GM13976 (cell line): Measurements from ENCODE around the gene COX18.

Experiments used
- DNase-seq: peaks from one replicate; pipeline ENCODE4 v3.0.0; 2012; ENCODE audit warnings: low spot score
- CTCF ChIP-seq: IDR thresholded peaks from 2 replicates; pipeline ENCODE4 v1.5.1; 2012; ENCODE audit warnings: borderline replicate concordance, mild to moderate bottlenecking; ENCODE audit not compliant: insufficient read depth; ENCODE audit errors: extremely low read depth, missing control alignments, control extremely low read depth
- in situ Hi-C: fragments of 300-500 bp; cut with MboI; formaldehyde crosslinking; loops from one replicate; pipeline ENCODE4 v1.12.0; 2022; ENCODE audit warnings: low sequenced_read_pairs, mixed read lengths, inconsistent platforms; ENCODE audit not compliant: unreplicated experiment

Gene COX18

GRCh38 chr4:73013310-73013709 lies 56.2 kb downstream of the COX18 start:
- in situ Hi-C loops = loop anchor here (10.0 kb wide), 1 partner anchor 309 kb away; no protein-coding TSS in a partner anchor
- no peak for TF ChIP-seq CTCF
- DNase-seq = no peak

- no peak for TF ChIP-seq CTCF
- in situ Hi-C loops = loop anchor here (10.0 kb wide), 1 partner anchor 308 kb away; no protein-coding TSS in a partner anchor
- DNase-seq = no peak
Measured at GRCh38 chr4:73012673-73013072, 56.8 kb downstream of the COX18 start.

- DNase-seq = no peak
- no peak for TF ChIP-seq CTCF
- in situ Hi-C loops = loop anchor here (10.0 kb wide), 1 partner anchor 307 kb away; no protein-coding TSS in a partner anchor
Measured at GRCh38 chr4:73011629-73011985, 57.9 kb downstream of the COX18 start.

GRCh38 chr4:73010789-73011628 lies 58.5 kb downstream of the COX18 start:
- DNase-seq = no peak
- in situ Hi-C loops = loop anchor here (10.0 kb wide), 1 partner anchor 306 kb away; no protein-coding TSS in a partner anchor
- no peak for TF ChIP-seq CTCF

- in situ Hi-C loops = no loop called here
- no peak for TF ChIP-seq CTCF
- DNase-seq = no peak
Measured at GRCh38 chr4:73007526-73008100, 61.9 kb downstream of the COX18 start.

GRCh38 chr4:73006286-73006990 lies 63.1 kb downstream of the COX18 start:
- no peak for TF ChIP-seq CTCF
- in situ Hi-C loops = no loop called here
- DNase-seq = peak; percentile 15
